22Rv1 (cell line): Measurements from ENCODE around the gene CUL9.

Experiments
- CTCF ChIP-seq: fragments of 450-650 bp; IDR thresholded peaks from 2 replicates; pipeline ENCODE4 v1.5.1; 2017; ENCODE audit warnings: mild to moderate bottlenecking
- ZFX ChIP-seq: fragments of 450-650 bp; IDR thresholded peaks from 2 replicates; pipeline ENCODE4 v1.6.1; 2017; ENCODE audit warnings: antibody characterized with exemption, borderline replicate concordance

GRCh38 chr6:43146261-43146660 lies 35.7 kb upstream of the CUL9 start:
- peak; percentile 8; the same call in 1 of the 2 replicates for TF ChIP-seq CTCF
- no peak for TF ChIP-seq ZFX
